ENCODE results near the gene CADM3. TPM values are rescaled to one million over a fixed set of nuclear protein-coding genes. Genes with fewer than 3 reads are reported as not detected.
A peak's percentile ranks its signal among the peaks of the same experiment; 100 is the strongest.

Gene CADM3, protein sequence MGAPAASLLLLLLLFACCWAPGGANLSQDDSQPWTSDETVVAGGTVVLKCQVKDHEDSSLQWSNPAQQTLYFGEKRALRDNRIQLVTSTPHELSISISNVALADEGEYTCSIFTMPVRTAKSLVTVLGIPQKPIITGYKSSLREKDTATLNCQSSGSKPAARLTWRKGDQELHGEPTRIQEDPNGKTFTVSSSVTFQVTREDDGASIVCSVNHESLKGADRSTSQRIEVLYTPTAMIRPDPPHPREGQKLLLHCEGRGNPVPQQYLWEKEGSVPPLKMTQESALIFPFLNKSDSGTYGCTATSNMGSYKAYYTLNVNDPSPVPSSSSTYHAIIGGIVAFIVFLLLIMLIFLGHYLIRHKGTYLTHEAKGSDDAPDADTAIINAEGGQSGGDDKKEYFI
- total RNA-seq = 1 to 10 TPM in 6 of 9 donors, under 1 TPM in 2, not detected in 1; 0.83 to 7.8 (median 2.2) TPM
- polyA plus RNA-seq = 1 to 10 TPM; 3.3 to 5.9 (median 5.5) TPM
- long read RNA-seq, donor 1 = 0 reads
- long read RNA-seq, donor 2, partial matches to known transcripts = 0 of 1 reads
- long read RNA-seq, donor 2, other reads (novel, unspliced or antisense) = 0 of 1 reads
- long read RNA-seq, donor 3 = 0 reads
- long read RNA-seq, donor 4 = 0 reads
- long read RNA-seq, donor 5, partial matches to known transcripts = 0 of 3 reads
- long read RNA-seq, donor 5, other reads (novel, unspliced or antisense) = 0 of 3 reads
- long read RNA-seq, donor 6 = 0 reads
- long read RNA-seq, donor 7 = 0 reads
- long read RNA-seq, donor 8 = 0 reads
- long read RNA-seq, donor 9 = 0 reads
- long read RNA-seq, donor 10 = 0 reads

GRCh38 chr1:159171254-159171687 is at the start of gene CADM3:
TSS of gene CADM3 (plus strand) at chr1:159171615. CDS start at chr1:159171766, 151 bp downstream.
- Histone ChIP-seq H3K4me1 (replicated peaks in 1 of 2) (no peaks in the 10 kb centered on the region), H3K4me3 (peak within 1 kb of the TSS in 1 of 4 donors; percentile 34), H3K27me3 (peaks cover 27% of the 10 kb centered on the region), H3K9me3 (replicated peaks in 1 of 3) (no peaks in the 10 kb centered on the region), H3K27ac (no peak within 1 kb of the TSS), H3K36me3 (replicated peaks in 1 of 2) (no peaks in the 10 kb centered on the region)
- WGBS, 4 donors = 2 to 9% (median 3%) methylated on average over 7 to 29 of the region's 29 CpGs
- DNase-seq = no peak
- no peak for TF ChIP-seq POLR2A (IDR thresholded peaks at IDR 0.05)
- TF ChIP-seq, protein P1, sequence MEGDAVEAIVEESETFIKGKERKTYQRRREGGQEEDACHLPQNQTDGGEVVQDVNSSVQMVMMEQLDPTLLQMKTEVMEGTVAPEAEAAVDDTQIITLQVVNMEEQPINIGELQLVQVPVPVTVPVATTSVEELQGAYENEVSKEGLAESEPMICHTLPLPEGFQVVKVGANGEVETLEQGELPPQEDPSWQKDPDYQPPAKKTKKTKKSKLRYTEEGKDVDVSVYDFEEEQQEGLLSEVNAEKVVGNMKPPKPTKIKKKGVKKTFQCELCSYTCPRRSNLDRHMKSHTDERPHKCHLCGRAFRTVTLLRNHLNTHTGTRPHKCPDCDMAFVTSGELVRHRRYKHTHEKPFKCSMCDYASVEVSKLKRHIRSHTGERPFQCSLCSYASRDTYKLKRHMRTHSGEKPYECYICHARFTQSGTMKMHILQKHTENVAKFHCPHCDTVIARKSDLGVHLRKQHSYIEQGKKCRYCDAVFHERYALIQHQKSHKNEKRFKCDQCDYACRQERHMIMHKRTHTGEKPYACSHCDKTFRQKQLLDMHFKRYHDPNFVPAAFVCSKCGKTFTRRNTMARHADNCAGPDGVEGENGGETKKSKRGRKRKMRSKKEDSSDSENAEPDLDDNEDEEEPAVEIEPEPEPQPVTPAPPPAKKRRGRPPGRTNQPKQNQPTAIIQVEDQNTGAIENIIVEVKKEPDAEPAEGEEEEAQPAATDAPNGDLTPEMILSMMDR (IDR thresholded peaks at IDR 0.05) = no peak
- intact Hi-C loops (cut with DNase I) = no loop called here

DNA sequence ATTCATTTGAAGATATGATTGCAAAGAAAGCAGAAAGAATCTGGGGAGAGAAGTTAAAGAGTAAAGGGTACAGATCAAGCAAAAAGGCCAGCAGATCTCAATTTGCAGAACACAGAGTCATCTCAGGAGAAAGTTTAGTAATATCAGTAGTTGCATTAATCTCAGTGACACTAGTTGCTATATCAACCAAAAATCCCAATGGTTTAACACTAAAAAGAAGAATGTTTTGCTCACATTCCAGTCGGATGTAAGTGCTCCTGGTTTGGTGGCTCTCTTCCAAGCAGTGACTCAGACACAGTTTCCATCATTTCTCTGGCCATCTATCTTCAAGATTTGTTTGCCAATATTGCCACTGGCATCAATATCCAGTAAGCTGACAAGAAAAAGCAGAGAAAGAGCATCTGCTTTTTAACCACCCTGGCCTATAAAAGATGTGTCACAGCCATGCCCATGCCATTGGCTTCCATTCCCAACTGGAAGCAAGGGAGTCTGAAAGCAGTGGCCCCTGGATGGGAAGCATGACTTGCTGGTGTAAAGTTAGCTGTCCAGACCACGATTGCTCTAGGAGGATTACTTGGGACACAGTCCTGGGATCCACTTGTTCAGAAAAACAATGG is 49.3 kb upstream of the CADM3 start:
- H3K36me3 ChIP-seq (replicated peaks in 1 of 2) = no peaks in the 10 kb centered on the region
- H3K9me3 ChIP-seq (replicated peaks in 1 of 3) = no peaks in the 10 kb centered on the region
- intact Hi-C loops (cut with DNase I) = no loop called here
- 32 to 46% (median 40%) methylated on average over 2 of the region's 2 CpGs for WGBS, 4 donors
- H3K4me1 ChIP-seq (replicated peaks in 1 of 2) = no peaks in the 10 kb centered on the region
- peak in 2 of 7 donors; percentile 22 to 23 for DNase-seq
- no peak overlapping the region for H3K4me3 ChIP-seq
- TF ChIP-seq, protein P1 (IDR thresholded peaks at IDR 0.05) = no peak
- no peak for TF ChIP-seq POLR2A (IDR thresholded peaks at IDR 0.05)
- no peaks in the 10 kb centered on the region for H3K27me3 ChIP-seq
- no peak overlapping the region for H3K27ac ChIP-seq

GRCh38 chr1:159123587-159123986 is 47.8 kb upstream of the CADM3 start:
- WGBS, 4 donors = 75 to 84% (median 81%) methylated on average over 5 of the region's 5 CpGs
- H3K36me3 ChIP-seq (replicated peaks in 1 of 2) = no peaks in the 10 kb centered on the region
- H3K4me3 ChIP-seq = no peak overlapping the region
- no peak overlapping the region for H3K27ac ChIP-seq
- no peaks in the 10 kb centered on the region for H3K4me1 ChIP-seq (replicated peaks in 1 of 2)
- DNase-seq = no peak
- H3K9me3 ChIP-seq (replicated peaks in 1 of 3) = no peaks in the 10 kb centered on the region
- TF ChIP-seq POLR2A (IDR thresholded peaks at IDR 0.05) = no peak
- TF ChIP-seq, protein P1 (IDR thresholded peaks at IDR 0.05) = no peak
- intact Hi-C loops (cut with DNase I) = no loop called here
- no peaks in the 10 kb centered on the region for H3K27me3 ChIP-seq

Measured in adrenal gland (tissue), 19 donors.